Measurements from ENCODE around the gene PLET1.

The PLET1 gene

DNA sequence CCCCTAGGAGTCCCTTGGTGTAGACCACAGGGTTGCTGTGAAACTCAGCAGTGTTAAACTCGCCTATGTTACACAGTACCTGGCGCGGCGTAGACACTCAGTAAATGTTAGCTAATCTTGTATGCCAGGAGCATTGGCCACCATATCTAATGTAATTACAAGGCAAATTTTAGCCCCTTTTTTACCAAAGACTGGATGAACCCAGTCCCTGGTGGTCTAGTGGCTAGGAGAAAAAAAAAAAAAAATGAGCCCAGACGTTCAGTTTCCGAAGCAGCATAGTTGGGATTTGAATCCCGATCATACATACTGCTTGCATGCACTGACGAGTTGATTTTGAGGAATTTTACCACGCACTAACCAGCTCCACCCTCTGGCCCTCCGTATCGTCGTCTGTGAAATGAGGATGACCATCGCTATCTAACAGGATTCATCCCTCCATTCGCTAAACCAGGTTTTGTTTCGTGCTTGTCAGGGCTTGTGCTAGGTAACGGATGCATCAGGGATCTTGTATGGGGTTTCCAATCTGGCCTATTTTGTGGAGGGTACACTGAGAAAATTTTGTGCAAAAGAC lies 33.7 kb downstream of the PLET1 start:
- Histone ChIP-seq H3K4me1 (peaks cover 14 to 17% (median 15%) of the 10 kb centered on the region in 10 experiments), H3K9ac (peak overlapping the region; percentile 86 to 91 (median 88)), H3K27me3 (no peaks in the 10 kb centered on the region), H3K4me3 (peak overlapping the region; percentile 67 to 89 (median 82)), H4K20me1 (peaks cover 0 to 36% (median 0%) of the 10 kb centered on the region in 11 experiments; a peak in 6 of 22 replicates), H3K27ac (peak overlapping the region; percentile 82 to 92 (median 90)), H3K9me3 (replicated peaks in 1 of 11) (no peaks in the 10 kb centered on the region), H3K36me3 (peaks cover 29 to 39% (median 33%) of the 10 kb centered on the region in 11 experiments), H3K4me2 (peak overlapping the region; percentile 90 to 98 (median 96))
- TF ChIP-seq Cebpa-rat (IDR thresholded peaks at IDR 0.05) = no peak

DNA sequence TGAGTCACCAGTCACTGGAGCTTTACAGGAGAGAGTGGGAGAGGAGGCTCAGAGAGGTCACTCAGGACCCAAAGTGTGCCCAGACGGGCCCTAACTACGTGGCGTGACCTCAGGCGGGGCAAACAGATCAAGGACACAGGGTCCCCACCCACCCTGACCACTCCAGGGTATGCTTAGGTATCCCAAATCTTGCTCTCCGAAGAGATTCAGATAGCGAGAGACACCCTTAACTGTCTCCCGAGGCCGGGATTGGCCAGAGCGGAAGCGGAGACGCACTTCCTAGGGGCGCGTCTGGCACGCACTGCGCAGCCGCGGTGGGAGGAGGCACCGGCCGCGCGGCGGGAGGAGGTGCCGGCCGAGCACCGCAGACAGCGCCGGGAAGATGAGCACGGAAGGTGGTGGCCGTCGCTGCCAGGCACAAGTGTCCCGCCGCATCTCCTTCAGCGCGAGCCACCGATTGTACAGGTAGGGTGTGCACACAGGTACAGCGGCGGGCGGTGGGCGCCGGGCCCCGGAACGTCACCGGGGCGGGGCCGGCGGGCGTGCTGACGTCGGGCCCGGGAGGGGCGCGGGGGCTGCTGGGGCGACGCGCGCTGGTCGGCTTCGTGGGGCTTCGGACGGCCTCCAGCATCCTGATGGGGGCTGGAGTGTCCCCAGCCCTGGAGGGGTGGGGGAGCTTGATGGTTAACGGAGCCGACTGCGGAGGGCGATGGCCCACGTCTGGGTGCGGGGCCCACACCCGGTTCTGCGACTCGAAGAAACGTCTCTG lies 34.4 kb downstream of the PLET1 start, which contains the start of gene PTS:
Gene PTS (plus strand): TSS at position 367 of the 769 bp plus-strand sequence. CDS start 16 bp downstream, at position 383.
- peaks cover 27 to 36% (median 30%) of the 10 kb centered on the region in 11 experiments for H3K36me3 ChIP-seq
- peak within 1 kb of the TSS; percentile 90 to 98 (median 96) for H3K4me2 ChIP-seq
- peak within 1 kb of the TSS; percentile 67 to 89 (median 82) for H3K4me3 ChIP-seq
- no peaks in the 10 kb centered on the region for H3K9me3 ChIP-seq (replicated peaks in 1 of 11)
- H3K27me3 ChIP-seq = no peaks in the 10 kb centered on the region
- H3K27ac ChIP-seq = peak within 1 kb of the TSS; percentile 82 to 92 (median 90)
- H3K9ac ChIP-seq = peak within 1 kb of the TSS; percentile 86 to 91 (median 88)
- peaks cover 0 to 35% (median 0%) of the 10 kb centered on the region in 11 experiments; a peak in 6 of 22 replicates for H4K20me1 ChIP-seq
- no peak for TF ChIP-seq Cebpa-rat (IDR thresholded peaks at IDR 0.05)
- H3K4me1 ChIP-seq = peaks cover 14 to 17% (median 15%) of the 10 kb centered on the region in 10 experiments

DNA sequence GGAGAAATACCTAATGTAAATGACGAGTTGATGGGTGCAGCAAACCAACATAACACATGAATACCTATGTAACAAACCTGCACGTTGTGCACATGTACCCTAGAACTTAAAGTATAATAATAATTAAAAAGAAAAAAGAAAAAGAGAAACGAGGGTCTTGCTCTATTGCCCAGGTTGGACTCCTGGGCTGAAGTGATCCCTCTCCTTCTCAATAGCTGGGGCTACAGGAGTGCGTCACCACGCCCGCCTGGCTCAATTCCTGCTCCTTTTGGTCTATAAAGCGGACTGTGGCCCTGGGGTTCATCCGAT lies 35.0 kb downstream of the PLET1 start:
- Histone ChIP-seq H3K27me3 (no peaks in the 10 kb centered on the region), H3K4me3 (peak overlapping the region; percentile 67 to 89 (median 82)), H3K4me2 (peak overlapping the region; percentile 84 to 97 (median 91)), H3K9ac (peak overlapping the region; percentile 86 to 91 (median 88)), H4K20me1 (peaks cover 0 to 30% (median 0%) of the 10 kb centered on the region in 11 experiments; a peak in 5 of 22 replicates), H3K27ac (peak overlapping the region; percentile 82 to 92 (median 90)), H3K36me3 (peaks cover 22 to 30% (median 25%) of the 10 kb centered on the region in 11 experiments), H3K4me1 (peaks cover 14 to 17% (median 15%) of the 10 kb centered on the region in 10 experiments), H3K9me3 (replicated peaks in 1 of 11) (no peaks in the 10 kb centered on the region)
- no peak for TF ChIP-seq Cebpa-rat (IDR thresholded peaks at IDR 0.05)

DNA sequence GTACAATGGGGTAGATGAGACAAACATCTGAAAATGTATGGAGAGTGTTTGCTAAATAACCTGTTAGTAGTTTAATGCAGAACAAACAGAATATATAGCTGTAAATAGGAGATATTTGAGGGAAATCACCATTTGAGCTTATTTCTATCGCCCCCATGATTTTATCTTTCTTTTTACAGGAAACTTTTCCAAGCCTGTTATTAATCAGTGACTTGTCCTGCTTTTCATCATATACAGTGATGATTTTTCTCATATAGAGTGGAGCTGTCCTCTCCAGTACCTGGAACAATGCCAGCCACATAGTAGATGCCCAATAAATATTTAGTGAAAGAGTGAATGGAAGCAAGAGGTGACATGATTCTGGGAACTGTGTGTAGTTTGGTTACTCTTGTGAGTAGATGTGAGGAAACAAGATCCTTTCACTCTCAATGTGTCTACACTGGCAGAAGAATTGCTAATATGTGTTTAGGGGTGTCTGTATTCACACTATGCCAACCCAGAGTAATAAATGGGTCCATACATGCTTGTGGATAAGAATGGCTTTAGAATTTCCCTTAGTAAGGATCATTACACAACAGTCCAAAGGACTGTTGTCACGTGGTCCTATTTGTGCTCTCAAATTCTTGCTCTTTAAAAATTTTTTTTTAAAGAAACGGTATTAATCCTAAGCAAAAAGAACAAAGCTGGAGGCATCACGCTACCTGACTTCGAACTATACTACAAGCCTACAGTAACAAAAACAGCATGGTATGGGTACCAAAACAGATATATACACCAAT lies 36.7 kb downstream of the PLET1 start:
- H3K9ac ChIP-seq = no peak overlapping the region
- H4K20me1 ChIP-seq = peaks cover 0 to 15% (median 0%) of the 10 kb centered on the region in 11 experiments; a peak in 5 of 22 replicates
- no peak overlapping the region for H3K4me2 ChIP-seq
- TF ChIP-seq Cebpa-rat (IDR thresholded peaks at IDR 0.05) = no peak
- H3K36me3 ChIP-seq = peaks cover 6 to 13% (median 7%) of the 10 kb centered on the region in 11 experiments; a peak in 20 of 22 replicates
- H3K4me3 ChIP-seq = no peak overlapping the region
- no peaks in the 10 kb centered on the region for H3K27me3 ChIP-seq
- H3K9me3 ChIP-seq (replicated peaks in 1 of 11) = no peaks in the 10 kb centered on the region
- H3K4me1 ChIP-seq = peaks cover 14 to 18% (median 16%) of the 10 kb centered on the region in 10 experiments
- no peak overlapping the region for H3K27ac ChIP-seq

DNA sequence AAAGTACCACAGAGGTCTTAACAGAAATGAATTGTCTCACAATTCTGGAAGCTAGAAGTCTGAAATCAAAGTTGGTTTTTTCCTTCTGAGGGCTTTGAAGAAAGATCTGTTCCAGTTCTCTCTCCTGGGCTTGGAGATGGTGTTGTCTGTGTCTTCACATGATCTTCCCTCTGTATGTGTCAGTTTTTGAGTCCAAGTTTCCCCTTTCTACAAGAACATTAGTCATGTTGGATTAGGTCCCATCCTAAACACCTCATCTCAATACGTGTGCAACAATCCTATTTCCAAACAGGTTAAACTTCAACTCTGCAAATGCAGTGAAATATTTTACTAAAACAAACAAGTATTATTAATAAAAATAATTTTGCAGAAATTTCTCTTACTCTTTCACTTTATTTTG lies 37.5 kb downstream of the PLET1 start:
- Histone ChIP-seq H3K27ac (no peak overlapping the region), H3K4me2 (no peak overlapping the region), H3K4me1 (peaks cover 10 to 18% (median 13%) of the 10 kb centered on the region in 10 experiments), H3K27me3 (no peaks in the 10 kb centered on the region), H4K20me1 (peaks cover 0 to 10% (median 0%) of the 10 kb centered on the region in 11 experiments; a peak in 5 of 22 replicates), H3K9ac (0 out of 22 replicates have a peak overlapping the region, but pooled peaks of 1 of the 11 experiments have one; percentile 45), H3K4me3 (no peak overlapping the region), H3K9me3 (replicated peaks in 1 of 11) (no peaks in the 10 kb centered on the region), H3K36me3 (peaks cover 0 to 5% (median 0%) of the 10 kb centered on the region in 11 experiments; a peak in 6 of 22 replicates)
- no peak for TF ChIP-seq Cebpa-rat (IDR thresholded peaks at IDR 0.05)

DNA sequence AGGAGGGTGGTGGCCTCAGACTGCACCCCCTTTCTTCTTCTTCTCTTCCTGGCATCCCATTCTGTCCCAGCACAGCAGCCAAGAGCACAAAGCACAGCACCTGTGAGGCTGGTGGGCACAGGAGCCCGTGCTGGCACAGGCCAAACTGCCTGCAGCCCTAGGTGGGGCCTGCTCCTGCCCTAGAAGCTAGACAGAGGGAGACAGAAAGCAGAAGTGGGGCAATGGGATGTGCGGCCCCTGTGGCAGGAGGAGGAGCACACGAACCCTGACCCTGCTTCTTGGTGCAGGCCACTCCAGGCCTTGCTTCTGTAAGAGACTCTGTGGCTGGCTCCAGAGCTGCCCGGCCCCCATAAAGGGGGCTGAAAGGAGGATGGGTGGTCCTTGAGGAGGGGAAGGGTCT lies 38.4 kb downstream of the PLET1 start:
- H3K36me3 ChIP-seq = no peaks in the 10 kb centered on the region
- no peak overlapping the region for H3K4me2 ChIP-seq
- H3K27ac ChIP-seq = no peak overlapping the region
- H3K4me1 ChIP-seq = peaks cover 2 to 10% (median 4%) of the 10 kb centered on the region in 10 experiments
- H4K20me1 ChIP-seq = peaks cover 0 to 4% (median 0%) of the 10 kb centered on the region in 11 experiments; a peak in 4 of 22 replicates
- H3K9ac ChIP-seq = peak overlapping the region in 2 of 11 experiments; percentile 14 to 37; a peak in 1 of 22 replicates
- no peaks in the 10 kb centered on the region for H3K9me3 ChIP-seq (replicated peaks in 1 of 11)
- no peaks in the 10 kb centered on the region for H3K27me3 ChIP-seq
- no peak for TF ChIP-seq Cebpa-rat (IDR thresholded peaks at IDR 0.05)
- no peak overlapping the region for H3K4me3 ChIP-seq

DNA sequence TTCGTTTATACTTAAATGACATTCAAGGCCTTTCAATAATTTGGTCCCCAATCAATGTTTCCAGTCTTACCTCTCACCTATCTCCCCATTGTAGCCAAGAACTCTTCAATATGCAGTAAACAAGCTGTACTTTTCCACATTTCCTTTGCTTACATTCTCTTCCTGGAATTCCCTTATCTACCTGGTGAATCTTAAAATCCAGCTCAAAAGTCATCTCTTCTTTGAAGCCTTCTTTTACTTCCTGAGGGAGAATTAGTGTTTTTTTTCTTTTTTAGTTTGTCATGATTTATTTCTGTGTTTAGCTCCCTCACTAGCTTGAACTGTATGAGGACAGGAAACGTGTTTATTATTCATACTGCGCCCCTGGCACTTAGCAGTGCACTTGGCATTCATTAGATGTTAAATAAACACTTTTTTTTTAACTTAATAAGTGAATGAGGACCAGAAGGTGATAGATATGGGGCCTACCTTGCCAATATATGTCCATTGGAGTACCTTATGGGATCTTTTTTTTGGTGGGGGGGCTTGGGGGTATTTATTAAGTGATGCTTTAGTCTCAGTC lies 39.3 kb downstream of the PLET1 start:
- Histone ChIP-seq H3K9ac (no peak overlapping the region), H3K36me3 (no peaks in the 10 kb centered on the region), H3K27me3 (no peaks in the 10 kb centered on the region), H3K4me3 (no peak overlapping the region), H3K27ac (no peak overlapping the region), H3K9me3 (replicated peaks in 1 of 11) (no peaks in the 10 kb centered on the region), H3K4me2 (no peak overlapping the region), H4K20me1 (no peaks in the 10 kb centered on the region), H3K4me1 (peaks cover 0 to 7% (median 0%) of the 10 kb centered on the region in 10 experiments; a peak in 5 of 20 replicates)
- no peak for TF ChIP-seq Cebpa-rat (IDR thresholded peaks at IDR 0.05)

DNA sequence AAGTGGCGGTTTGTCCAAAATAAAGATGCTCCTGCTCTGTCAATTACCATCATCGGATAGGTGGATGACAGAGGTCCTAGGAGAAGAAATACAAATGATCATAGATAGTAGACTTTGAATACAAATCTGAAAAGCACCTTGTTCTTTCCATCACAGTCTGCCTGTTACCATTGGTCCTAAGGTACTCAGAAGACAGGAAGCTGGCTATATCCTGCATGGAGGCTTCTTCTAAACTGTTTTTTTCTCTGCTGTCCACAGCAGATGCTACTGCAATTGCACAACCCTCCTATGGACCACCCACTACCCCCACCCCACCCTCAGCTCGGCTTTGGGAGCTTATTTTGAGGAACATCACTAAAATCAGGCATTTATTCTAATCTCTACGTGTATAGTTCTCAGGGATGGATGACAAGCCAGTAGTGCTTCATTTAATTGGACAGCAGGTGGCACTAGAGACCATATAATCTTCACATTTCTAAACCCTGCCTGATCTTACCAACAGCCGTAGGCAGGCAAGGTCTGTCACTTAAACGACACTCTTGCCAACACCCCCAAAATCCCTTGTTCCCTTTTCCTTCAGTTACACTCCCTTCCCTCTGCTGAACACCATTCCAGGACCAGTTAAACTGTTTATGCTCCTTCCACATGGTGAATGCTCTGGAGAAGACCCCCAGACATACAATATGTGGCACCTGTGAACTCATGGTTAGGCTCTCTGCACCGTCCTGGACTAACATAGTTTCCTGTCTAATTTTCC lies 41.0 kb downstream of the PLET1 start:
- Histone ChIP-seq H3K4me2 (no peak overlapping the region), H4K20me1 (no peaks in the 10 kb centered on the region), H3K9me3 (replicated peaks in 1 of 11) (no peaks in the 10 kb centered on the region), H3K36me3 (no peaks in the 10 kb centered on the region), H3K4me1 (peaks cover 0 to 4% (median 0%) of the 10 kb centered on the region in 10 experiments; a peak in 3 of 20 replicates), H3K4me3 (no peak overlapping the region), H3K27ac (no peak overlapping the region), H3K27me3 (no peaks in the 10 kb centered on the region), H3K9ac (no peak overlapping the region)
- no peak for TF ChIP-seq Cebpa-rat (IDR thresholded peaks at IDR 0.05)
